K562 (cell line): ENCODE results near the gene TSPAN18. TPM values are rescaled to one million over a fixed set of nuclear protein-coding genes. Genes with fewer than 3 reads are reported as not detected.

Experiments
- CREB1 ChIP-seq, 2 experiments: sonication (generic) in 1 of 2; formaldehyde crosslinking in 1 of 2; IDR thresholded peaks; 2 replicates each; pipeline versions ENCODE4 v1.6.1 to v1.8.0; 2012 to 2022; ENCODE audit warnings: inconsistent platforms in 1 of 2, mild to moderate bottlenecking in 1 of 2, missing genetic modification reagents in 1 of 2, moderate library complexity in 1 of 2
- DACH1 ChIP-seq: fragments of 450-650 bp; IDR thresholded peaks from 2 replicates; pipeline ENCODE4 v1.6.1; 2018; ENCODE audit not compliant: partially characterized antibody
- HMG20A ChIP-seq: fragments of 450-650 bp; formaldehyde crosslinking; conservative IDR thresholded peaks from 2 replicates; pipeline ENCODE4 v1.4.0; 2020; ENCODE audit warnings: mild to moderate bottlenecking, mixed read lengths
- MED1 ChIP-seq: sonication (generic); formaldehyde crosslinking; IDR thresholded peaks from 2 replicates; pipeline ENCODE4 v1.8.1; 2023; ENCODE audit warnings: missing genetic modification reagents, borderline replicate concordance
- MEF2A ChIP-seq: IDR thresholded peaks from 2 replicates; pipeline ENCODE4 v1.6.1; 2011; ENCODE audit warnings: low read depth, mild to moderate bottlenecking, low read length, moderate library complexity; ENCODE audit not compliant: control insufficient read depth
- NCOA1 ChIP-seq: fragments of 450-650 bp; IDR thresholded peaks from 2 replicates; pipeline ENCODE4 v1.6.1; 2016; ENCODE audit warnings: low read depth
- NR2C2 ChIP-seq, 2 experiments: fragments of 200-800 bp in 1 of 2; sonication (Bioruptor generic) in 1 of 2; sonication (generic) in 1 of 2; formaldehyde crosslinking in 1 of 2; IDR thresholded peaks; 2 replicates each; pipeline versions ENCODE4 v1.6.1 to v1.8.0; 2016 to 2022; ENCODE audit warnings: mild to moderate bottlenecking in 1 of 2, missing compliant biosample characterization in 1 of 2, missing genetic modification characterization in 1 of 2, missing genetic modification reagents in 1 of 2
- PCBP1 ChIP-seq: fragments of 200-400 bp; formaldehyde crosslinking; IDR thresholded peaks from 2 replicates; pipeline ENCODE4 v1.6.1; 2018; ENCODE audit warnings: mild to moderate bottlenecking, low read depth, low read length; ENCODE audit not compliant: poor library complexity, severe bottlenecking
- SMARCB1 ChIP-seq: IDR thresholded peaks from 2 replicates; pipeline ENCODE4 v1.6.1; 2011; ENCODE audit warnings: improper control_type of control experiment, low read depth; ENCODE audit not compliant: insufficient read length
- SMARCE1 ChIP-seq: fragments of 450-650 bp; IDR thresholded peaks from 2 replicates; pipeline ENCODE4 v1.7.1; 2016; ENCODE audit warnings: mild to moderate bottlenecking
- TOE1 ChIP-seq, 2 experiments: fragments of 450-650 bp in 1 of 2; sonication (generic) in 1 of 2; formaldehyde crosslinking in 1 of 2; IDR thresholded peaks; 2 replicates each; pipeline versions ENCODE4 v1.7.1 to v1.8.0; 2016 to 2022; ENCODE audit warnings: borderline replicate concordance in 2 of 2, mild to moderate bottlenecking in 2 of 2, antibody characterized with exemption in 1 of 2, inconsistent platforms in 1 of 2, low read depth in 1 of 2, missing genetic modification reagents in 1 of 2, moderate library complexity in 1 of 2
- polyA plus RNA-seq, 8 experiments: library from polyadenylated mRNA; depleted of rRNA in 4 of 8; stranded (reverse) in 5 of 8; unstranded in 3 of 8; fragments of >200 nt; fragmentation: Nextera tagmentation in 2 of 8; fragmentation: Illumina TruSeq in 1 of 8; extraction: Ambion mirVana in 2 of 8; extraction: Trizol in 1 of 8; gene quantifications; 2 replicates each; pipeline versions ENCODE4 v1.2.1 to v1.2.3, GENCODE V29; 2011 to 2014; ENCODE audit warnings: inconsistent platforms in 1 of 8, missing spikeins in 1 of 8
- total RNA-seq, 7 experiments: library from RNA; depleted of rRNA in 6 of 7; stranded (reverse); fragments of >200 nt in 6 of 7; fragmentation: Illumina TruSeq in 2 of 7; extraction: Trizol in 2 of 7; gene quantifications; 2 replicates each; pipeline versions ENCODE4 v1.2.1 to v1.2.3, GENCODE V29; 2011 to 2021; ENCODE audit warnings: low replicate concordance in 1 of 7
- TF ChIP-seq, protein P1 (sequence below): sonication (generic); formaldehyde crosslinking; IDR thresholded peaks from 2 replicates; pipeline ENCODE4 v1.8.0; 2022; ENCODE audit warnings: mild to moderate bottlenecking, missing genetic modification reagents, borderline replicate concordance
- TF ChIP-seq, protein P2 (sequence below): IDR thresholded peaks from 3 replicates; pipeline ENCODE4 v1.6.1; 2011; ENCODE audit warnings: borderline replicate concordance, mild to moderate bottlenecking, moderate library complexity; ENCODE audit not compliant: insufficient read length; ENCODE audit errors: extremely low read depth
- TF ChIP-seq, protein P3 (sequence below): fragments of 250-450 bp; sonication (Bioruptor Pico); IDR thresholded peaks from 2 replicates; pipeline ENCODE4 v1.4.0; 2020
- TF ChIP-seq, protein P4 (sequence below): fragments of 250-450 bp; sonication (Bioruptor Pico); IDR thresholded peaks from 2 replicates; pipeline ENCODE4 v1.9.0; 2021; ENCODE audit warnings: mild to moderate bottlenecking
- TF ChIP-seq, protein P5 (sequence below): fragments of 450-650 bp; formaldehyde crosslinking; IDR thresholded peaks from 2 replicates; pipeline ENCODE4 v1.4.0; 2020; ENCODE audit warnings: mild to moderate bottlenecking, moderate library complexity
- TF ChIP-seq, protein P6 (sequence below): sonication (generic); formaldehyde crosslinking; IDR thresholded peaks from 2 replicates; pipeline ENCODE4 v1.9.0; 2022; ENCODE audit warnings: mild to moderate bottlenecking, missing genetic modification reagents

The TSPAN18 gene
- total and polyA plus RNA-seq, 9 of the 15 experiments (the other 6 are each of a cell fraction or from before 2014, with no cell fraction given): 0.17 to 0.35 (median 0.22) TPM; not detected in 4

DNA sequence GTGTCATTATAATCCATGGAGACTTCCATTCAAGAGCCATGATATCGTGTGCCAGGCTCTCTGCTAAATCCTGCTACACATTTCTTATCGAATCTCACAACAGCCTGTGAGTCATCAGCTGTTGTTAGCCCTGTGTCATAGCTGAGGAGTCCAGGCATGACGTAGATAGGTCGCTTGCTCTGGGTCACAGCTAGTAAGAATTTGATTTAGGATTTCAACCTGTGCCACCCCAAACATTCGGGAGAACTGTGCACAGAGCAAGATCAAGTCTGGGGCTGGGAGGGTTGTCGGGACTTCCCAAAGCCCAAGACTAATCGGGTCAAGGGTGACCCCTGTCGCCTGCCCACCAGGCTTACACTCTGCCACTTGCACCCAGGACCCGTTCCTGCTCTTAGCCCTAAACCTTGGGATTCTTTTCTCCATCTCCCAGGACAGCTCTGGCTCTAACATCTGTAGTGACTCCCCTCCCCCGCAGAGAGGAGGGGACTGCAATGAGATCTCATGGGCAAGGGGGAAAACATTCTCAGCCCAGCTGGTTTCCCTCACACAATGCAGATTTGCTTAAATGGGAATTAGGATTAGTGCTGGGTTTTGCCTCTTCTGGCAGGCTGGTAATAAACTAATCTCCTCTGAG lies 34.3 kb downstream of the TSPAN18 start (continued):
- TF ChIP-seq, protein P1, sequence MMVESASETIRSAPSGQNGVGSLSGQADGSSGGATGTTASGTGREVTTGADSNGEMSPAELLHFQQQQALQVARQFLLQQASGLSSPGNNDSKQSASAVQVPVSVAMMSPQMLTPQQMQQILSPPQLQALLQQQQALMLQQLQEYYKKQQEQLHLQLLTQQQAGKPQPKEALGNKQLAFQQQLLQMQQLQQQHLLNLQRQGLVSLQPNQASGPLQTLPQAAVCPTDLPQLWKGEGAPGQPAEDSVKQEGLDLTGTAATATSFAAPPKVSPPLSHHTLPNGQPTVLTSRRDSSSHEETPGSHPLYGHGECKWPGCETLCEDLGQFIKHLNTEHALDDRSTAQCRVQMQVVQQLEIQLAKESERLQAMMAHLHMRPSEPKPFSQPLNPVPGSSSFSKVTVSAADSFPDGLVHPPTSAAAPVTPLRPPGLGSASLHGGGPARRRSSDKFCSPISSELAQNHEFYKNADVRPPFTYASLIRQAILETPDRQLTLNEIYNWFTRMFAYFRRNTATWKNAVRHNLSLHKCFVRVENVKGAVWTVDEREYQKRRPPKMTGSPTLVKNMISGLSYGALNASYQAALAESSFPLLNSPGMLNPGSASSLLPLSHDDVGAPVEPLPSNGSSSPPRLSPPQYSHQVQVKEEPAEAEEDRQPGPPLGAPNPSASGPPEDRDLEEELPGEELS: no peak
- TF ChIP-seq CREB1 (IDR thresholded peaks at IDR 0.05) (peak; percentile 92), CREB1 (CRISPR knock-in tag; IDR thresholded peaks at IDR 0.05) (peak; percentile 91), SMARCB1 (no peak), NCOA1 (peak; percentile 57; the same call in 1 of the 2 replicates), TOE1 (IDR thresholded peaks at IDR 0.05; ENCODE audit: borderline replicate concordance) (no peak), TOE1 (CRISPR knock-in tag; IDR thresholded peaks at IDR 0.05; ENCODE audit: borderline replicate concordance, low read depth) (no peak), SMARCE1 (peak; percentile 61; the same call in 1 of the 2 replicates), MED1 (CRISPR knock-in tag) (no peak), MEF2A (peak; percentile 47; the same call in 1 of the 2 replicates), NR2C2 (CRISPR knock-in tag; IDR thresholded peaks at IDR 0.05) (no peak), NR2C2 (tag; IDR thresholded peaks at IDR 0.05) (peak; percentile 55; the same call in 1 of the 2 replicates), DACH1 (peak; percentile 76), HMG20A (CRISPR knock-in tag) (no peak), PCBP1 (no peak)
- TF ChIP-seq, protein P2, sequence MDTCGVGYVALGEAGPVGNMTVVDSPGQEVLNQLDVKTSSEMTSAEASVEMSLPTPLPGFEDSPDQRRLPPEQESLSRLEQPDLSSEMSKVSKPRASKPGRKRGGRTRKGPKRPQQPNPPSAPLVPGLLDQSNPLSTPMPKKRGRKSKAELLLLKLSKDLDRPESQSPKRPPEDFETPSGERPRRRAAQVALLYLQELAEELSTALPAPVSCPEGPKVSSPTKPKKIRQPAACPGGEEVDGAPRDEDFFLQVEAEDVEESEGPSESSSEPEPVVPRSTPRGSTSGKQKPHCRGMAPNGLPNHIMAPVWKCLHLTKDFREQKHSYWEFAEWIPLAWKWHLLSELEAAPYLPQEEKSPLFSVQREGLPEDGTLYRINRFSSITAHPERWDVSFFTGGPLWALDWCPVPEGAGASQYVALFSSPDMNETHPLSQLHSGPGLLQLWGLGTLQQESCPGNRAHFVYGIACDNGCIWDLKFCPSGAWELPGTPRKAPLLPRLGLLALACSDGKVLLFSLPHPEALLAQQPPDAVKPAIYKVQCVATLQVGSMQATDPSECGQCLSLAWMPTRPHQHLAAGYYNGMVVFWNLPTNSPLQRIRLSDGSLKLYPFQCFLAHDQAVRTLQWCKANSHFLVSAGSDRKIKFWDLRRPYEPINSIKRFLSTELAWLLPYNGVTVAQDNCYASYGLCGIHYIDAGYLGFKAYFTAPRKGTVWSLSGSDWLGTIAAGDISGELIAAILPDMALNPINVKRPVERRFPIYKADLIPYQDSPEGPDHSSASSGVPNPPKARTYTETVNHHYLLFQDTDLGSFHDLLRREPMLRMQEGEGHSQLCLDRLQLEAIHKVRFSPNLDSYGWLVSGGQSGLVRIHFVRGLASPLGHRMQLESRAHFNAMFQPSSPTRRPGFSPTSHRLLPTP: no peak
- TF ChIP-seq, protein P3, sequence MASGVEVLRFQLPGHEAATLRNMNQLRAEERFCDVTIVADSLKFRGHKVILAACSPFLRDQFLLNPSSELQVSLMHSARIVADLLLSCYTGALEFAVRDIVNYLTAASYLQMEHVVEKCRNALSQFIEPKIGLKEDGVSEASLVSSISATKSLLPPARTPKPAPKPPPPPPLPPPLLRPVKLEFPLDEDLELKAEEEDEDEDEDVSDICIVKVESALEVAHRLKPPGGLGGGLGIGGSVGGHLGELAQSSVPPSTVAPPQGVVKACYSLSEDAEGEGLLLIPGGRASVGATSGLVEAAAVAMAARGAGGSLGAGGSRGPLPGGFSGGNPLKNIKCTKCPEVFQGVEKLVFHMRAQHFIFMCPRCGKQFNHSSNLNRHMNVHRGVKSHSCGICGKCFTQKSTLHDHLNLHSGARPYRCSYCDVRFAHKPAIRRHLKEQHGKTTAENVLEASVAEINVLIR (CRISPR knock-in tag): peak; percentile 69
- TF ChIP-seq, protein P4, sequence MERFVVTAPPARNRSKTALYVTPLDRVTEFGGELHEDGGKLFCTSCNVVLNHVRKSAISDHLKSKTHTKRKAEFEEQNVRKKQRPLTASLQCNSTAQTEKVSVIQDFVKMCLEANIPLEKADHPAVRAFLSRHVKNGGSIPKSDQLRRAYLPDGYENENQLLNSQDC (CRISPR knock-in tag): no peak
- TF ChIP-seq, protein P5, sequence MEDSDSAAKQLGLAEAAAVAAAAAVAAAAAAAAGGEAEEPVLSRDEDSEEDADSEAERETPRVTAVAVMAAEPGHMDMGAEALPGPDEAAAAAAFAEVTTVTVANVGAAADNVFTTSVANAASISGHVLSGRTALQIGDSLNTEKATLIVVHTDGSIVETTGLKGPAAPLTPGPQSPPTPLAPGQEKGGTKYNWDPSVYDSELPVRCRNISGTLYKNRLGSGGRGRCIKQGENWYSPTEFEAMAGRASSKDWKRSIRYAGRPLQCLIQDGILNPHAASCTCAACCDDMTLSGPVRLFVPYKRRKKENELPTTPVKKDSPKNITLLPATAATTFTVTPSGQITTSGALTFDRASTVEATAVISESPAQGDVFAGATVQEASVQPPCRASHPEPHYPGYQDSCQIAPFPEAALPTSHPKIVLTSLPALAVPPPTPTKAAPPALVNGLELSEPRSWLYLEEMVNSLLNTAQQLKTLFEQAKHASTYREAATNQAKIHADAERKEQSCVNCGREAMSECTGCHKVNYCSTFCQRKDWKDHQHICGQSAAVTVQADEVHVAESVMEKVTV (CRISPR knock-in tag): peak; percentile 28; the same call in 1 of the 2 replicates
- TF ChIP-seq, protein P6, sequence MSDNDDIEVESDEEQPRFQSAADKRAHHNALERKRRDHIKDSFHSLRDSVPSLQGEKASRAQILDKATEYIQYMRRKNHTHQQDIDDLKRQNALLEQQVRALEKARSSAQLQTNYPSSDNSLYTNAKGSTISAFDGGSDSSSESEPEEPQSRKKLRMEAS (CRISPR knock-in tag): no peak
